ENCODE results near the gene RETNLB. TPM values are rescaled to one million over a fixed set of nuclear protein-coding genes. Genes with fewer than 3 reads are reported as not detected.

Gene RETNLB
- total and polyA plus RNA-seq, 4 donors, result not detected

- intact Hi-C loops (cut with DNase I), result no loop called here
- Histone ChIP-seq H3K4me1 (ENCODE audit: control insufficient read depth in 1 of 2, insufficient read depth in 2 of 2, low read length in 2 of 2) (no peaks in the 10 kb centered on the region), H3K36me3 (ENCODE audit: control insufficient read depth in 1 of 2, insufficient read depth in 2 of 2, low read length in 1 of 2) (no peaks in the 10 kb centered on the region), H3K9me3 (ENCODE audit: control insufficient read depth, low read length) (no peaks in the 10 kb centered on the region), H3K27ac (ENCODE audit: low read depth in 1 of 2, low read length in 2 of 2) (no peak overlapping the region), H3K27me3 (ENCODE audit: control insufficient read depth in 1 of 2, insufficient read depth in 2 of 2, low read length in 1 of 2) (no peaks in the 10 kb centered on the region), H3K4me3 (ENCODE audit: low read length in 2 of 2) (no peak overlapping the region)
- DNase-seq (no peak), ATAC-seq (ENCODE audit: low FRiP score) (no peak)
- WGBS, 2 donors, result 69 to 70% methylated on average over 5 of the region's 5 CpGs
Observed at GRCh38 chr3:108755686-108756085, 1.5 kb downstream of the RETNLB start.

- peaks cover 6% of the 10 kb centered on the region for H3K9me3 ChIP-seq (ENCODE audit: control insufficient read depth, low read length)
Observed at GRCh38 chr3:108744762-108745161, 12.4 kb downstream of the RETNLB start.

GRCh38 chr3:108742929-108743328 is 14.3 kb downstream of the RETNLB start:
- Histone ChIP-seq H3K27ac (ENCODE audit: low read depth in 1 of 2, low read length in 2 of 2) (no peak overlapping the region), H3K4me1 (ENCODE audit: control insufficient read depth in 1 of 2, insufficient read depth in 2 of 2, low read length in 2 of 2) (no peaks in the 10 kb centered on the region), H3K9me3 (ENCODE audit: control insufficient read depth, low read length) (peaks cover 6% of the 10 kb centered on the region), H3K36me3 (ENCODE audit: control insufficient read depth in 1 of 2, insufficient read depth in 2 of 2, low read length in 1 of 2) (no peaks in the 10 kb centered on the region), H3K4me3 (ENCODE audit: low read length in 2 of 2) (no peak overlapping the region), H3K27me3 (ENCODE audit: control insufficient read depth in 1 of 2, insufficient read depth in 2 of 2, low read length in 1 of 2) (no peaks in the 10 kb centered on the region)
- DNase-seq (no peak), ATAC-seq (ENCODE audit: low FRiP score) (no peak)
- intact Hi-C loops (cut with DNase I), result no loop called here
- 48 to 73% methylated on average over 1 of the region's 1 CpG for WGBS, 2 donors

More at GRCh38 chr3:108744762-108745161, 12.4 kb downstream of the RETNLB start:
- no peaks in the 10 kb centered on the region for H3K36me3 ChIP-seq (ENCODE audit: control insufficient read depth in 1 of 2, insufficient read depth in 2 of 2, low read length in 1 of 2)
- no peak overlapping the region for H3K4me3 ChIP-seq (ENCODE audit: low read length in 2 of 2)
- H3K27ac ChIP-seq (ENCODE audit: low read depth in 1 of 2, low read length in 2 of 2), result no peak overlapping the region
- intact Hi-C loops (cut with DNase I), result no loop called here
- ATAC-seq (ENCODE audit: low FRiP score) (no peak), DNase-seq (no peak)
- H3K27me3 ChIP-seq (ENCODE audit: control insufficient read depth in 1 of 2, insufficient read depth in 2 of 2, low read length in 1 of 2), result no peaks in the 10 kb centered on the region
- 82 to 86% methylated on average over 5 of the region's 5 CpGs for WGBS, 2 donors
- H3K4me1 ChIP-seq (ENCODE audit: control insufficient read depth in 1 of 2, insufficient read depth in 2 of 2, low read length in 2 of 2), result no peaks in the 10 kb centered on the region

GRCh38 chr3:108736821-108737220 is 20.4 kb downstream of the RETNLB start:
- no peaks in the 10 kb centered on the region for H3K36me3 ChIP-seq (ENCODE audit: control insufficient read depth in 1 of 2, insufficient read depth in 2 of 2, low read length in 1 of 2)
- no peak for ATAC-seq (ENCODE audit: low FRiP score)
- no peaks in the 10 kb centered on the region for H3K9me3 ChIP-seq (ENCODE audit: control insufficient read depth, low read length)
- no peak for DNase-seq
- no peak overlapping the region for H3K4me3 ChIP-seq (ENCODE audit: low read length in 2 of 2)
- WGBS, 2 donors, result 76 to 81% methylated on average over 6 of the region's 6 CpGs
- H3K27me3 ChIP-seq (ENCODE audit: control insufficient read depth in 1 of 2, insufficient read depth in 2 of 2, low read length in 1 of 2), result peaks cover 0 to 3% of the 10 kb centered on the region in 2 donors
- H3K27ac ChIP-seq (ENCODE audit: low read depth in 1 of 2, low read length in 2 of 2), result no peak overlapping the region
- H3K4me1 ChIP-seq (ENCODE audit: control insufficient read depth in 1 of 2, insufficient read depth in 2 of 2, low read length in 2 of 2), result no peaks in the 10 kb centered on the region
- intact Hi-C loops (cut with DNase I), result no loop called here

GRCh38 chr3:108728934-108729333 is 28.3 kb downstream of the RETNLB start:
- no peak overlapping the region for H3K27ac ChIP-seq (ENCODE audit: low read depth in 1 of 2, low read length in 2 of 2)
- WGBS, 2 donors, result 60 to 62% methylated on average over 1 of the region's 1 CpG
- H3K9me3 ChIP-seq (ENCODE audit: control insufficient read depth, low read length), result no peaks in the 10 kb centered on the region
- intact Hi-C loops (cut with DNase I), result no loop called here
- H3K4me3 ChIP-seq (ENCODE audit: low read length in 2 of 2), result no peak overlapping the region
- H3K4me1 ChIP-seq (ENCODE audit: control insufficient read depth in 1 of 2, insufficient read depth in 2 of 2, low read length in 2 of 2), result no peaks in the 10 kb centered on the region
- H3K27me3 ChIP-seq (ENCODE audit: control insufficient read depth in 1 of 2, insufficient read depth in 2 of 2, low read length in 1 of 2), result no peaks in the 10 kb centered on the region
- no peak for DNase-seq
- ATAC-seq (ENCODE audit: low FRiP score), result no peak
- H3K36me3 ChIP-seq (ENCODE audit: control insufficient read depth in 1 of 2, insufficient read depth in 2 of 2, low read length in 1 of 2), result no peaks in the 10 kb centered on the region

- Histone ChIP-seq H3K4me3 (ENCODE audit: low read length in 2 of 2) (no peak overlapping the region), H3K9me3 (ENCODE audit: control insufficient read depth, low read length) (no peaks in the 10 kb centered on the region), H3K27ac (ENCODE audit: low read depth in 1 of 2, low read length in 2 of 2) (no peak overlapping the region), H3K4me1 (ENCODE audit: control insufficient read depth in 1 of 2, insufficient read depth in 2 of 2, low read length in 2 of 2) (no peaks in the 10 kb centered on the region), H3K36me3 (ENCODE audit: control insufficient read depth in 1 of 2, insufficient read depth in 2 of 2, low read length in 1 of 2) (no peaks in the 10 kb centered on the region), H3K27me3 (ENCODE audit: control insufficient read depth in 1 of 2, insufficient read depth in 2 of 2, low read length in 1 of 2) (no peaks in the 10 kb centered on the region)
- no peak for DNase-seq
- no peak for ATAC-seq (ENCODE audit: low FRiP score)
- intact Hi-C loops (cut with DNase I), result no loop called here
Observed at GRCh38 chr3:108728105-108728504, 29.1 kb downstream of the RETNLB start.

GRCh38 chr3:108724101-108724500 is 33.1 kb downstream of the RETNLB start:
- ATAC-seq (ENCODE audit: low FRiP score) (no peak), DNase-seq (no peak)
- Histone ChIP-seq H3K27ac (ENCODE audit: low read depth in 1 of 2, low read length in 2 of 2) (no peak overlapping the region), H3K4me1 (ENCODE audit: control insufficient read depth in 1 of 2, insufficient read depth in 2 of 2, low read length in 2 of 2) (no peaks in the 10 kb centered on the region), H3K4me3 (ENCODE audit: low read length in 2 of 2) (no peak overlapping the region), H3K27me3 (ENCODE audit: control insufficient read depth in 1 of 2, insufficient read depth in 2 of 2, low read length in 1 of 2) (no peaks in the 10 kb centered on the region), H3K36me3 (ENCODE audit: control insufficient read depth in 1 of 2, insufficient read depth in 2 of 2, low read length in 1 of 2) (no peaks in the 10 kb centered on the region), H3K9me3 (ENCODE audit: control insufficient read depth, low read length) (no peaks in the 10 kb centered on the region)
- intact Hi-C loops (cut with DNase I), result no loop called here
- WGBS, 2 donors, result 80 to 94% methylated on average over 3 to 4 of the region's 4 CpGs

- Histone ChIP-seq H3K27me3 (ENCODE audit: control insufficient read depth in 1 of 2, insufficient read depth in 2 of 2, low read length in 1 of 2) (no peaks in the 10 kb centered on the region), H3K27ac (ENCODE audit: low read depth in 1 of 2, low read length in 2 of 2) (no peak overlapping the region), H3K9me3 (ENCODE audit: control insufficient read depth, low read length) (no peaks in the 10 kb centered on the region), H3K4me3 (ENCODE audit: low read length in 2 of 2) (no peak overlapping the region), H3K4me1 (ENCODE audit: control insufficient read depth in 1 of 2, insufficient read depth in 2 of 2, low read length in 2 of 2) (no peaks in the 10 kb centered on the region), H3K36me3 (ENCODE audit: control insufficient read depth in 1 of 2, insufficient read depth in 2 of 2, low read length in 1 of 2) (no peaks in the 10 kb centered on the region)
- WGBS, 2 donors, result 95 to 100% methylated on average over 1 of the region's 1 CpG
- DNase-seq (no peak), ATAC-seq (ENCODE audit: low FRiP score) (no peak)
- intact Hi-C loops (cut with DNase I), result no loop called here
Observed at GRCh38 chr3:108722724-108723123, 34.5 kb downstream of the RETNLB start.

GRCh38 chr3:108719178-108719806 is 37.9 kb downstream of the RETNLB start:
- H3K27me3 ChIP-seq (ENCODE audit: control insufficient read depth in 1 of 2, insufficient read depth in 2 of 2, low read length in 1 of 2), result no peaks in the 10 kb centered on the region
- no peak overlapping the region for H3K27ac ChIP-seq (ENCODE audit: low read depth in 1 of 2, low read length in 2 of 2)
- no peaks in the 10 kb centered on the region for H3K4me1 ChIP-seq (ENCODE audit: control insufficient read depth in 1 of 2, insufficient read depth in 2 of 2, low read length in 2 of 2)
- 48 to 60% methylated on average over 2 of the region's 2 CpGs for WGBS, 2 donors
- ATAC-seq (ENCODE audit: low FRiP score), result no peak
- no peak overlapping the region for H3K4me3 ChIP-seq (ENCODE audit: low read length in 2 of 2)
- H3K9me3 ChIP-seq (ENCODE audit: control insufficient read depth, low read length), result no peaks in the 10 kb centered on the region
- intact Hi-C loops (cut with DNase I), result no loop called here
- no peak for DNase-seq
- no peaks in the 10 kb centered on the region for H3K36me3 ChIP-seq (ENCODE audit: control insufficient read depth in 1 of 2, insufficient read depth in 2 of 2, low read length in 1 of 2)
